Measurements from ENCODE around the gene TMEM179B. TPM values are rescaled to one million over a fixed set of nuclear protein-coding genes. Genes with fewer than 3 reads are reported as not detected.

Gene TMEM179B
- total RNA-seq, result 73.7 and 93.1 TPM in 2 replicates

GRCh38 chr11:62787005-62787759, at the start of gene TMEM179B:
Gene TMEM179B (plus strand): TSS chr11:62787402. CDS start chr11:62787432, 30 bp downstream.

GRCh38 chr11:62753736-62754603, 33.2 kb upstream of the TMEM179B start, which contains the start of gene ZBTB3:
Gene ZBTB3 (minus strand): TSS chr11:62754160. CDS start chr11:62753664, 496 bp downstream.

GRCh38 chr11:62771144-62772021, 15.8 kb upstream of the TMEM179B start, which contains the start of gene TAF6L:
Gene TAF6L (plus strand): TSS chr11:62771396. CDS start chr11:62775784, 4,388 bp downstream.

GRCh38 chr11:62791501-62792201, 4.4 kb downstream of the TMEM179B start, which contains the start of gene TMEM223:
Gene TMEM223 (minus strand): TSS chr11:62792006. CDS start chr11:62791994, 12 bp downstream.

GRCh38 chr11:62805076-62805892, 18.1 kb downstream of the TMEM179B start, which contains the start of gene NXF1:
Gene NXF1 (minus strand): TSS chr11:62805440. CDS start chr11:62805356, 84 bp downstream.

GRCh38 chr11:62831520-62832335, 44.5 kb downstream of the TMEM179B start, which contains the start of gene STX5:
Gene STX5 (minus strand): TSS chr11:62832051. CDS start chr11:62831243, 808 bp downstream.

GRCh38 chr11:62832336-62833234, 45.4 kb downstream of the TMEM179B start, which contains the start of gene TEX54:
Gene TEX54 (minus strand): TSS chr11:62832841.

GRCh38 chr11:62839050-62839945, 52.1 kb downstream of the TMEM179B start, which contains the start of gene WDR74:
Gene WDR74 (minus strand): TSS chr11:62839590. CDS start chr11:62839570, 20 bp downstream.

Other genes with a start within 250 kb of the TMEM179B start
- gene AHNAK, start 240.6 kb upstream of the TMEM179B start, total RNA-seq, result 251 and 358 TPM in 2 replicates
- 2,051 and 2,264 TPM in 2 replicates for gene EEF1G, start 213.5 kb upstream of the TMEM179B start, total RNA-seq
- gene TUT1, start 195.9 kb upstream of the TMEM179B start, total RNA-seq, result 5.5 and 9.6 TPM in 2 replicates
- gene MTA2, start 185.5 kb upstream of the TMEM179B start, total RNA-seq, result 81.7 and 109 TPM in 2 replicates
- gene EML3, start 174.6 kb upstream of the TMEM179B start, total RNA-seq, result 17.0 and 22.9 TPM in 2 replicates
- gene ROM1, start 174.1 kb upstream of the TMEM179B start, total RNA-seq, result 2.8 and 14.1 TPM in 2 replicates
- 48.4 and 56.2 TPM in 2 replicates for gene B3GAT3, start 165.4 kb upstream of the TMEM179B start, total RNA-seq
- 263 and 291 TPM in 2 replicates for gene GANAB, start 140.8 kb upstream of the TMEM179B start, total RNA-seq
- 20.6 and 26.2 TPM in 2 replicates for gene INTS5, start 134.1 kb upstream of the TMEM179B start, total RNA-seq
- 47.0 and 88.6 TPM in 2 replicates for gene C11orf98, start 122.2 kb upstream of the TMEM179B start, total RNA-seq
- gene CSKMT, start 122.1 kb upstream of the TMEM179B start, total RNA-seq, result 2.9 and 20.2 TPM in 2 replicates
- gene UQCC3, start 115.7 kb upstream of the TMEM179B start, total RNA-seq, result 8.6 and 10.5 TPM in 2 replicates
- gene LBHD1, start 115.1 kb upstream of the TMEM179B start, total RNA-seq, result 6.9 and 11.0 TPM in 2 replicates
- 97.7 and 109 TPM in 2 replicates for gene UBXN1, start 108.3 kb upstream of the TMEM179B start, total RNA-seq
- gene LRRN4CL, start 97.9 kb upstream of the TMEM179B start, total RNA-seq, result 5.8 and 6.6 TPM in 2 replicates
- 79.6 and 137 TPM in 2 replicates for gene BSCL2, start 80.0 kb upstream of the TMEM179B start, total RNA-seq
- gene GNG3, start 79.7 kb upstream of the TMEM179B start, total RNA-seq, result not detected in 2 replicates
- gene HNRNPUL2, start 59.9 kb upstream of the TMEM179B start, total RNA-seq, result 6.6 and 6.9 TPM in 2 replicates
- gene TTC9C, start 58.9 kb upstream of the TMEM179B start, total RNA-seq, result 27.1 and 44.5 TPM in 2 replicates
- gene ZBTB3, start 33.2 kb upstream of the TMEM179B start, total RNA-seq, result 6.1 and 10.3 TPM in 2 replicates
- 96.1 and 114 TPM in 2 replicates for gene POLR2G, start 25.8 kb upstream of the TMEM179B start, total RNA-seq
- 11.8 and 18.6 TPM in 2 replicates for gene TAF6L, start 16.0 kb upstream of the TMEM179B start, total RNA-seq
- 40.9 and 43.8 TPM in 2 replicates for gene TMEM223, start 4.6 kb downstream of the TMEM179B start, total RNA-seq
- gene NXF1, start 18.0 kb downstream of the TMEM179B start, total RNA-seq, result 26.2 and 30.5 TPM in 2 replicates
- gene STX5, start 44.6 kb downstream of the TMEM179B start, total RNA-seq, result 33.2 and 59.2 TPM in 2 replicates
- gene TEX54, start 45.4 kb downstream of the TMEM179B start, total RNA-seq, result not detected in 2 replicates
- gene WDR74, start 52.2 kb downstream of the TMEM179B start, total RNA-seq, result 39.7 and 57.4 TPM in 2 replicates
- gene SLC3A2, start 93.5 kb downstream of the TMEM179B start, total RNA-seq, result 216 and 237 TPM in 2 replicates
- not detected in 2 replicates for gene CHRM1, start 134.0 kb downstream of the TMEM179B start, total RNA-seq
- not detected in 2 replicates for gene SLC22A6, start 197.6 kb downstream of the TMEM179B start, total RNA-seq
- gene SLC22A8, start 228.4 kb downstream of the TMEM179B start, total RNA-seq, result not detected in 2 replicates

All from myometrial cell (primary cell).